Adrenal gland (tissue), 12 donors: ENCODE results near the gene PAPSS1. TPM values are rescaled to one million over a fixed set of nuclear protein-coding genes. Genes with fewer than 3 reads are reported as not detected.
"Not testable (repeated sequence)": the region's sequence is repeated elsewhere in the genome, so short reads cannot be mapped to it uniquely, and the experiment has no call there.

Experiments used
- DNase-seq, 7 donors: peaks; one replicate each; pipeline ENCODE4 v3.0.0-alpha.2; 2019 to 2020
- H3K27ac ChIP-seq, 5 donors: fragments of 200-600 bp; sonication (generic) in 4 of 5; 1 replicate in 3 of 5; 2 replicates in 2 of 5; pipeline versions ENCODE4 v1.5.1 to v1.8.0; 2016 to 2020; ENCODE audit warnings: mild to moderate bottlenecking in 1 of 5
- H3K27me3 ChIP-seq: fragments of 200-600 bp; 2 replicates; pipeline ENCODE4 v1.8.0; 2021
- H3K36me3 ChIP-seq, 2 donors: fragments of 200-600 bp; replicated peaks in 1 of 2; 1 replicate in 1 of 2; 2 replicates in 1 of 2; pipeline versions ENCODE4 v1.5.1 to v1.8.0; 2018 to 2022
- H3K4me1 ChIP-seq, 2 donors: fragments of 200-600 bp; replicated peaks in 1 of 2; 1 replicate in 1 of 2; 2 replicates in 1 of 2; pipeline versions ENCODE4 v1.5.1 to v1.8.0; 2018 to 2021
- H3K4me3 ChIP-seq, 4 donors: fragments of 200-600 bp; sonication (generic) in 3 of 4; one replicate each; pipeline ENCODE4 v1.5.1; 2016 to 2018
- H3K9me3 ChIP-seq, 3 donors: fragments of 200-600 bp; sonication (generic) in 1 of 3; replicated peaks in 1 of 3; 1 replicate in 2 of 3; 2 replicates in 1 of 3; pipeline versions ENCODE4 v1.5.1 to v1.8.0; 2016 to 2021
- CTCF ChIP-seq, 6 experiments: fragments of 450-650 bp in 4 of 6; fragments of 200-600 bp in 2 of 6; sonication (generic) in 1 of 6; IDR thresholded peaks; 1 replicate in 5 of 6; 2 replicates in 1 of 6; pipeline versions ENCODE4 v1.5.1 to v1.8.0; 2016 to 2021; ENCODE audit warnings: antibody characterized with exemption in 6 of 6, mild to moderate bottlenecking in 2 of 6, moderate library complexity in 1 of 6
- POLR2A ChIP-seq, 2 donors: fragments of 450-650 bp; IDR thresholded peaks; one replicate each; pipeline ENCODE4 v1.6.1; 2017; ENCODE audit warnings: antibody characterized with exemption in 2 of 2, mild to moderate bottlenecking in 2 of 2, moderate library complexity in 1 of 2
- WGBS, 4 donors: extraction: QIAGEN DNeasy Blood & Tissue Kit in 2 of 4; methylation state at CpG; one replicate each; pipeline versions ENCODE4 v1.1.5 to v1.1.7; 2013 to 2017; 5-methylcytosine and 5-hydroxymethylcytosine counted together
- intact Hi-C, 2 donors: fragments of 100-400 bp; cut with DNase I; formaldehyde crosslinking; loops; one replicate each; pipeline versions ENCODE4 v1.14.1 to v1.15.0; 2022 to 2023
- polyA plus RNA-seq, 3 donors: library from polyadenylated mRNA; stranded (reverse); fragments of 200-250 nt in 2 of 3; fragments of 350-450 nt in 1 of 3; fragmentation: Illumina TruSeq in 1 of 3; extraction: RNeasy Lipid Tissue Mini Kit (QIAGEN cat#74804) in 1 of 3; gene quantifications; one replicate each; pipeline ENCODE4 v1.2.3, GENCODE V29; 2013 to 2014
- total RNA-seq, 9 donors: library from RNA; depleted of rRNA in 4 of 9; stranded (reverse); fragments of >200 nt in 4 of 9; fragments of 120-200 nt in 1 of 9; fragmentation: NEBNext Ultra II Directional in 1 of 9; extraction: Animal tissue kit (Norgen Biotek cat#: 25700) in 1 of 9; gene quantifications; one replicate each; pipeline versions ENCODE4 v1.1.0 to v1.2.4, GENCODE V29; 2013 to 2023
- donor health status: healthy with polysubstance abuse.
- donor health status: Bipolar disorder and iron deficiency.
- donor health status: DM: yes; HTN: yes; CAD: no.
- donor health status: DM: no; HTN: no; CAD: no.
- donor health status: DM: no; HTN: no; CAD: no.
- donor health status: DM: yes; HTN: yes; CAD: no.

The PAPSS1 gene
- total and polyA plus RNA-seq, 12 donors = 13.1 to 22.6 (median 17.4) TPM

GRCh38 chr4:107736924-107737448 lies 17.0 kb upstream of the PAPSS1 start:
- Histone ChIP-seq H3K27me3 (no peaks in the 10 kb centered on the region), H3K9me3 (no peaks in the 10 kb centered on the region), H3K4me3 (no peak overlapping the region), H3K27ac (no peak overlapping the region), H3K36me3 (no peaks in the 10 kb centered on the region), H3K4me1 (peaks cover 4 to 15% of the 10 kb centered on the region in 2 donors)
- peak in 5 of 7 donors; percentile 20 to 43 (median 29) for DNase-seq
- WGBS, 4 donors = 60 to 69% (median 67%) methylated on average over 7 of the region's 7 CpGs
- TF ChIP-seq POLR2A (IDR thresholded peaks at IDR 0.05) (no peak), CTCF (IDR thresholded peaks at IDR 0.05) (peak; percentile 55 to 77 (median 72))
- intact Hi-C loops = no loop called here

- intact Hi-C loops = no loop called here
- Histone ChIP-seq H3K4me3 (no peak overlapping the region), H3K36me3 (no peaks in the 10 kb centered on the region), H3K27me3 (no peaks in the 10 kb centered on the region), H3K4me1 (peaks cover 2 to 8% of the 10 kb centered on the region in 2 donors), H3K27ac (no peak overlapping the region), H3K9me3 (no peaks in the 10 kb centered on the region)
- 50 to 71% (median 68%) methylated on average over 3 of the region's 3 CpGs for WGBS, 4 donors
- DNase-seq = no peak
- TF ChIP-seq CTCF (IDR thresholded peaks at IDR 0.05) (no peak), POLR2A (IDR thresholded peaks at IDR 0.05) (no peak)
These were observed 16.0 kb upstream of the PAPSS1 start for GRCh38 chr4:107736037-107736436.

- no peaks in the 10 kb centered on the region for H3K36me3 ChIP-seq
- H3K4me3 ChIP-seq = no peak overlapping the region
- no peaks in the 10 kb centered on the region for H3K4me1 ChIP-seq
- H3K27me3 ChIP-seq = no peaks in the 10 kb centered on the region
- no peak for TF ChIP-seq POLR2A (IDR thresholded peaks at IDR 0.05)
- no peak for DNase-seq
- 37 to 56% (median 53%) methylated on average over 3 of the region's 3 CpGs for WGBS, 4 donors
- no peaks in the 10 kb centered on the region for H3K9me3 ChIP-seq
- no peak overlapping the region for H3K27ac ChIP-seq
- intact Hi-C loops = no loop called here
These were observed 14.1 kb upstream of the PAPSS1 start for GRCh38 chr4:107734120-107734519.

- H3K27ac ChIP-seq = no peak overlapping the region
- no peaks in the 10 kb centered on the region for H3K4me1 ChIP-seq
- 49 to 57% (median 53%) methylated on average over 7 of the region's 7 CpGs for WGBS, 4 donors
- DNase-seq = no peak
- H3K27me3 ChIP-seq = no peaks in the 10 kb centered on the region
- no peaks in the 10 kb centered on the region for H3K9me3 ChIP-seq
- TF ChIP-seq POLR2A (IDR thresholded peaks at IDR 0.05) (no peak), CTCF (IDR thresholded peaks at IDR 0.05) (no peak)
- no peak overlapping the region for H3K4me3 ChIP-seq
- intact Hi-C loops = no loop called here
- no peaks in the 10 kb centered on the region for H3K36me3 ChIP-seq
These were observed 13.4 kb upstream of the PAPSS1 start for GRCh38 chr4:107733431-107733925.

- WGBS, 4 donors = 42 to 47% (median 43%) methylated on average over 4 of the region's 4 CpGs
- H3K4me1 ChIP-seq, H3K27ac ChIP-seq, intact Hi-C loops, H3K27me3 ChIP-seq, H3K9me3 ChIP-seq, DNase-seq, H3K4me3 ChIP-seq, H3K36me3 ChIP-seq: not testable (repeated sequence)
These were observed 9.0 kb upstream of the PAPSS1 start for GRCh38 chr4:107729050-107729449.

- WGBS, 4 donors = 84 to 90% (median 86%) methylated on average over 3 of the region's 3 CpGs
- H3K4me3 ChIP-seq, H3K27me3 ChIP-seq, H3K36me3 ChIP-seq, intact Hi-C loops, DNase-seq, H3K27ac ChIP-seq, H3K4me1 ChIP-seq, H3K9me3 ChIP-seq: not testable (repeated sequence)
These were observed 6.3 kb upstream of the PAPSS1 start for GRCh38 chr4:107726131-107726925.
